HL-60/S4 treated with retinoic acid at 250 ng/mL for 4 days and 3 days (cell line): ENCODE measurements around the gene EXOG.

ENCODE experiments used
- in situ Hi-C: fragments of 300-500 bp; cut with MboI; formaldehyde crosslinking; loops from 2 replicates; pipeline ENCODE4 v1.7.0; 2022; ENCODE audit warnings: low sequenced_read_pairs

Gene EXOG

GRCh38 chr3:38472342-38472741 is 23.8 kb upstream of the EXOG start:
- in situ Hi-C loops: loop anchor here (10.0 kb wide), 1 partner anchor 348 kb away; no protein-coding TSS in a partner anchor

DNA sequence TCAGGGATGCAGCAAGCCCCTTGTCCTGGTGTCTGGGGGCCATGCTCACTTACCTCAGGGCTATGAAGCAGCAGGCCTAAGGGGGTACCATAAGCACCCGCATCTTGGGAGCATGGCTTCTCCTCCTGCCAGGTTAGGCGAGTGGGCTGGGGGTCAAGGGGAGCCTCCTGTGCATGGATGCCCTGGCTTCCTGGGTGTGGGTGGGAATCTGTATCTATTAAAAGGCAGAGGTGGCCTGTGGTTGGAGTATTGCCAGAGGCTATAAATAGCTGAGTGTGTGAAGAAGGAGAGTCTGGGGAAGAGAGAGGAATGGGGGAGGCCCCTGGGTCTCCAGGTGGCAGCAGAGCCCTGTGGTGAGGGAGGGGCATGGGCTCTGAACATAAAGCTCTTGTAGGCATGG is 22.9 kb upstream of the EXOG start:
- in situ Hi-C loops: loop anchor here (10.0 kb wide), 1 partner anchor 348 kb away; no protein-coding TSS in a partner anchor

DNA sequence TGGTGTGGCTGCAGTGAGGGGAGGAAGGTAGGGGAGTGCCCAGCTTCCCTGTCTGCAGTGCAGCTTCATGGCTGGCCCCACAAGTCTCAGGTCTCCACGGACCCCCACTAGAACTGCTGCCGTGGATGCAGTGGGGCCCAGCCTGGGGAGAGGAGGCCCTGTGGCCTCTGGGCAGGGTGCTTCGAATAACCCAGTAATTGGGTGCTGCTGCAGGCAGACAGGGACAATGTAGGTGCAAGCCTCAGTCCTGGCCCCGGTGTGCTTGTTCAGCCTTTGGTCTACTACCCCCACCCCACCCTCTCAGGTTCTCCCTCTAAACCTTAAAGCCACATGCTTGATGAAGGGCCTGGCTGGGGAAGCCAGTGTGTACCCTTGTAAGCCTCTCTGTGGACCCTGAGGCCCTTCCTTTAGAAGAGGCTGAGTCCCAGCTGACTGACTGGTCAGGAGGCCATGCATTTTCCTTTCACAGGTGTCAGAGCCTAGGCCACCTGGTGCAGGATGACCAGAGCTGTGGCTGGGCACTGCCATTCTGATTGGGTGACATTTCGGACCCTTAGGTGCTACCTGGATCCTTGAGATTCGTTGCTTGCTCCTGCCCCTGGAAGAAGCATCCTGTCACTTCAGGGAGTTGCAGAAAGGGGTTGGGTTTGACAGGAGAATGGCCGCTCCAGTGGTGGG is 21.1 kb upstream of the EXOG start:
- in situ Hi-C loops: loop anchor here (10.0 kb wide), 1 partner anchor 350 kb away; no protein-coding TSS in a partner anchor

- in situ Hi-C loops: loop anchor here (10.0 kb wide), 1 partner anchor 351 kb away; no protein-coding TSS in a partner anchor
These were observed 20.4 kb upstream of the EXOG start for GRCh38 chr3:38475716-38476115.

- in situ Hi-C loops: loop anchor here (10.0 kb wide), 1 partner anchor 351 kb away; no protein-coding TSS in a partner anchor
These were observed 19.9 kb upstream of the EXOG start for GRCh38 chr3:38476157-38476756.

GRCh38 chr3:38477057-38477820 is 18.9 kb upstream of the EXOG start:
- in situ Hi-C loops: loop anchor here (10.0 kb wide), 1 partner anchor 352 kb away; no protein-coding TSS in a partner anchor

- in situ Hi-C loops: loop anchor here (10.0 kb wide), 1 partner anchor 353 kb away; no protein-coding TSS in a partner anchor
These were observed 18.2 kb upstream of the EXOG start for GRCh38 chr3:38477839-38478450.

DNA sequence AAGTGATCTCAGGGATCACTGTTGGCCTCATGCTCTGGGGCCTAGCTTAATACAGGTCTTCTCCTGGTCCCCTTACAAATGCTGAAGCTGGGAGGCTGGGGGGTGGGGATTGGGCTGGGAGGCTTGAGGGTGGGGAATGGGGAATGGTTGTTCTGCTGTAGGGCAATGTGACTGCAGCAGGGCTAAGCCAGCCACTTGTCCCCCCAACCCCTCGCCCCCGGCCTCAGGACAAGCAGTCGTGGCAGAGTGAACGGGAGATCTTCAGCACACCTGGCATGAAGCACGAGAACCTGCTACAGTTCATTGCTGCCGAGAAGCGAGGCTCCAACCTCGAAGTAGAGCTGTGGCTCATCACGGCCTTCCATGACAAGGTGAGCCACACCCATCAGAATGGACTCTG is 17.2 kb upstream of the EXOG start:
- in situ Hi-C loops: loop anchor here (10.0 kb wide), 1 partner anchor 354 kb away; no protein-coding TSS in a partner anchor

DNA sequence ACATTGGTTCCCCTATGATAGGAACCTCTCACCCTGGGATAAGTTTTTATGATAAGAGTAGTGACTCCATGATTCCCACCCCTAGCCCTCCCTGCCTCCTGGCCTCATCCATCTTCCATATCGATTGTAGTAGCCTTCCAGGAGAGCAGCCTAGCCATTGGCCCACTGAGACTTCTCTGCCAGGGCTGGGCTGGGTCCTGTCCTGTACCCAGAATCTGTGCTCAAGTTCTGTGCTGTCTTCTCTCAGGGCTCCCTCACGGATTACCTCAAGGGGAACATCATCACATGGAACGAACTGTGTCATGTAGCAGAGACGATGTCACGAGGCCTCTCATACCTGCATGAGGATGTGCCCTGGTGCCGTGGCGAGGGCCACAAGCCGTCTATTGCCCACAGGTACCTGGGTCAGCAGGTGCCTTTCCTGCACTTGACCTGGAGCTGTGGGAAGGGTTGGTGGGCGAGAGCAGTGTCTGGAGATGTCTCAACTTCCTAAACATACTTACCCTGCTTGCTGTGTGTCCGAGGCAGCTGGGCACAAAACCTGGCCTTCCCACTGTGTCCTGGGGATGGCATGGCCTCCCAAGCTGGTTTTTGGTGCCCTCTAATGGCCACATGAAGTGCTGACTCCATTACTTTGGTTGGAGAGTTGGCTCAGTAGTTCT is 16.6 kb upstream of the EXOG start:
- in situ Hi-C loops: loop anchor here (10.0 kb wide), 1 partner anchor 355 kb away; no protein-coding TSS in a partner anchor

GRCh38 chr3:38480093-38480445 is 16.1 kb upstream of the EXOG start:
- in situ Hi-C loops: no loop called here

DNA sequence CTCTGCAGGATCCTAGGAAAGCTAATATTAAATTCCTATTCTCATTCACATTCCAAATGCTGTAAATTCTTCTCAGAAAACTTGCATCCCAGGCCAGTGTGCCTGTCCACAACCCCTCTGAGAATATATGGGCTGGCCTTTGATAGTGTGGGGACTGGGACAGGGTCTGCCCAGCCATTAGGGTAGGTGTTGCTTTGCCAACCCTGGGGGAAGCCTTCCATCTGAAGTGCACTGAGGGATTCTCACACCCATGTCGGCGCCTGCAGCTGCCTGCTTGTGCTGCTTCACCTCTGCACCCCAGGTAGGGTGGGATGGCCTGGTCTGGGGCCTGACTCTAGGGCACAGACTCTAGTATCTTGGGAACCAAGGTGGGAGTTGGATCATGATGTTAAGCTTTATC is 15.2 kb upstream of the EXOG start:
- in situ Hi-C loops: no loop called here

DNA sequence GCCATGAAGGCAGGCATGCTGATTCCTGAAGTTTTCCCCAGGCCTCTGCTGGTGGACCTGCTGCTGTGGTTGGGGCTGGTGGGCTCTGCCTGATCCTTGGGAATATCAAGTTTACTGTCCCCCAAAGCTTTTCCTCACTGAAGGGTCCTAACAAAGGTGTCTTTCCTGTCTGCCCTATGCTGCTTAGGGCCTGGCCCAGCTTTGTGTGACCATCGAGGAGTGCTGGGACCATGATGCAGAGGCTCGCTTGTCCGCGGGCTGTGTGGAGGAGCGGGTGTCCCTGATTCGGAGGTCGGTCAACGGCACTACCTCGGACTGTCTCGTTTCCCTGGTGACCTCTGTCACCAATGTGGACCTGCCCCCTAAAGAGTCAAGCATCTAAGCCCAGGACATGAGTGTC is 13.2 kb upstream of the EXOG start:
- in situ Hi-C loops: no loop called here

- in situ Hi-C loops: no loop called here
These were observed 8.8 kb upstream of the EXOG start for GRCh38 chr3:38487323-38487722.

GRCh38 chr3:38488949-38489348 is 7.2 kb upstream of the EXOG start:
- in situ Hi-C loops: no loop called here

- in situ Hi-C loops: no loop called here
These were observed 6.4 kb upstream of the EXOG start for GRCh38 chr3:38489766-38490165.

GRCh38 chr3:38490281-38491030 is 5.7 kb upstream of the EXOG start:
- in situ Hi-C loops: no loop called here

DNA sequence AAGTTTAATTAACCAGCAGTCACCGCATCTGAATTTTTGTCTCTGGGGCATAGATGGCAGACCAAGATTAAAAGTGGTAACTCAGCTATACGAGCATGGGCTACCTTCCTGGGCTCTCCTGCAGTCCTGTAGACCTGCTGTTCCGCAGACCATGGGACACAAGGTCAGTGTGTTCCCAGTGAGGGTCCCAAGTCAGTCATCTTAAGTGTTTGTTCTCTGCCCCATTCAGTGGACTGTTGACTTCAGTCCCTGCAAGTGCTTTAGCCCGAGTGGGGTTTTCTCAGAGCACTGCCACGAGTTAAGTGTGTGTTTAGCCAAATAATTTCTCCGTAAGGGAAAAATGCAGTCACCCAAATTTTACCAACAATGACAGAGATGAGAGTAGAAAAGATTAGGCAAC is 4.9 kb upstream of the EXOG start:
- in situ Hi-C loops: no loop called here

- in situ Hi-C loops: no loop called here
These were observed 3.1 kb upstream of the EXOG start for GRCh38 chr3:38493031-38493430.

DNA sequence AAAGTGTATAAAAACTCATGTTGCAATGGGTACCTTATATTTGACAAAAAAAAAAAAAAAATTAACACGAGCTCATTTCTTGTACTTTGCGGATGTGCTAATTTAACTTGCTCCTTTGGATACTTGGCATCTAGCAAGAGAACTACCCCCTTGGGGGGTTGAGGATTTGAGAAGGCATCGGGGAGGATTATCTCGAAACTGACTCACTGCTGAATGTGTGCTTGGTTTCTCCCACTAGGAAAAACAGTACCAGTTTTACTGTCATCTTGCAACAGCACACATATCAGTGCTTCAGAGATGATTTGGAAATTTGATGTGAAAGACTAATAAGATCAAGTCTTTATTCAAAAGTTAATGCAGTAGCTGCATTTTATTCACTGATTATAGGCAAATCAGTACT is 891 bp downstream of the EXOG start:
- in situ Hi-C loops: no loop called here
